ENCODE data around the gene MAOB. TPM values are rescaled to one million over a fixed set of nuclear protein-coding genes. Genes with fewer than 3 reads are reported as not detected.

MAOB gene
- total and polyA plus RNA-seq, 9 of the 15 experiments (the other 6 are each of a cell fraction or from before 2014, with no cell fraction given): 0.05 to 0.09 TPM; not detected in 7

- in situ Hi-C loops (cut with MboI): no loop called here
- WGBS (ENCODE audit: insufficient coverage, low coverage, missing lambda C conversion rate): 0% methylated on average over 2 of the region's 2 CpGs
- Histone ChIP-seq H3K36me3 (ENCODE audit: control insufficient read depth, insufficient read depth, low read length) (no peaks in the 10 kb centered on the region), H3K27ac (ENCODE audit: extremely low read depth, low read depth, low read length) (no peak overlapping the region), H2AFZ (ENCODE audit: low read depth, low read length) (no peak overlapping the region), H4K20me1 (replicated peaks; ENCODE audit: control insufficient read depth, insufficient read depth, low read length) (no peaks in the 10 kb centered on the region), H3K4me2 (ENCODE audit: insufficient read depth, low read length) (no peak overlapping the region), H3K4me3 (no peak overlapping the region), H3K9me1 (ENCODE audit: control insufficient read depth, insufficient read depth, low read length) (no peaks in the 10 kb centered on the region), H3K9ac (ENCODE audit: insufficient read depth in 1 of 2, low read depth in 2 of 2, low read length in 2 of 2) (no peak overlapping the region), H3K27me3 (ENCODE audit: control insufficient read depth in 2 of 2, insufficient read depth in 2 of 2, low read length in 2 of 2) (no peaks in the 10 kb centered on the region), H3K4me1 (replicated peaks in 1 of 2; ENCODE audit: control insufficient read depth in 2 of 2, insufficient read depth in 2 of 2, low read length in 2 of 2) (no peaks in the 10 kb centered on the region), H3K79me2 (ENCODE audit: control insufficient read depth, insufficient read depth, low read length) (no peaks in the 10 kb centered on the region), H3K9me3 (replicated peaks; ENCODE audit: control insufficient read depth, insufficient read depth, low read depth, low read length) (no peaks in the 10 kb centered on the region)
- FAIRE-seq (no peak), DNase-seq (ENCODE audit: extremely low read depth in 1 of 4, low spot score in 3 of 4) (no peak), ATAC-seq (no peak)
- intact Hi-C loops (cut with micrococcal nuclease): no loop called here
- ChIA-PET CTCF (ENCODE audit: low intra/inter-chr PET ratio) (no interaction called here), POLR2A (no interaction called here)
- TF ChIP-seq LARP7 (IDR thresholded peaks at IDR 0.05) (no peak), ZNF584 (CRISPR knock-in tag; IDR thresholded peaks at IDR 0.05; ENCODE audit: low read depth) (no peak), ZNF445 (CRISPR knock-in tag; IDR thresholded peaks at IDR 0.05; ENCODE audit: low read depth) (no peak), MAFF (IDR thresholded peaks at IDR 0.05; ENCODE audit: low read length) (no peak)
- no TSS peak for BruUV-seq (replicated peaks)
Measured at GRCh38 chrX:43813319-43813718, 68.9 kb downstream of the MAOB start.

- H3K36me3 ChIP-seq (ENCODE audit: control insufficient read depth, insufficient read depth, low read length): no peaks in the 10 kb centered on the region
- H2AFZ ChIP-seq (ENCODE audit: low read depth, low read length): no peak overlapping the region
- H3K4me1 ChIP-seq (replicated peaks in 1 of 2; ENCODE audit: control insufficient read depth in 2 of 2, insufficient read depth in 2 of 2, low read length in 2 of 2): no peaks in the 10 kb centered on the region
- no peaks in the 10 kb centered on the region for H3K79me2 ChIP-seq (ENCODE audit: control insufficient read depth, insufficient read depth, low read length)
- no peak overlapping the region for H3K4me2 ChIP-seq (ENCODE audit: insufficient read depth, low read length)
- H3K4me3 ChIP-seq: no peak overlapping the region
- no peaks in the 10 kb centered on the region for H4K20me1 ChIP-seq (replicated peaks; ENCODE audit: control insufficient read depth, insufficient read depth, low read length)
- FAIRE-seq (no peak), ATAC-seq (no peak), DNase-seq (ENCODE audit: extremely low read depth in 1 of 4, low spot score in 3 of 4) (no peak)
- intact Hi-C loops (cut with micrococcal nuclease): no loop called here
- H3K9me1 ChIP-seq (ENCODE audit: control insufficient read depth, insufficient read depth, low read length): no peaks in the 10 kb centered on the region
- H3K9ac ChIP-seq (ENCODE audit: insufficient read depth in 1 of 2, low read depth in 2 of 2, low read length in 2 of 2): no peak overlapping the region
- H3K27me3 ChIP-seq (ENCODE audit: control insufficient read depth in 2 of 2, insufficient read depth in 2 of 2, low read length in 2 of 2): no peaks in the 10 kb centered on the region
- no TSS peak for BruUV-seq (replicated peaks)
- ChIA-PET CTCF (ENCODE audit: low intra/inter-chr PET ratio) (no interaction called here), POLR2A (interaction anchor here (0.6 kb wide), 1 partner anchor 14 kb away, joined by 4 read pairs; no protein-coding TSS in a partner anchor)
- in situ Hi-C loops (cut with MboI): no loop called here
- no peaks in the 10 kb centered on the region for H3K9me3 ChIP-seq (replicated peaks; ENCODE audit: control insufficient read depth, insufficient read depth, low read depth, low read length)
- no peak overlapping the region for H3K27ac ChIP-seq (ENCODE audit: extremely low read depth, low read depth, low read length)
- TF ChIP-seq GTF2F1 (IDR thresholded peaks at IDR 0.05; ENCODE audit: low read depth, low read length): no peak
- TF ChIP-seq ZBTB43 (CRISPR knock-in tag; IDR thresholded peaks at IDR 0.05): no peak
- TF ChIP-seq FOXA1 (IDR thresholded peaks at IDR 0.05; ENCODE audit: borderline replicate concordance): no peak
- no peak for TF ChIP-seq ARHGAP35 (IDR thresholded peaks at IDR 0.05; ENCODE audit: partially characterized antibody)
- TF ChIP-seq ATF3 (IDR thresholded peaks at IDR 0.05): no peak
- TF ChIP-seq ATF3 (CRISPR knock-in tag; conservative IDR thresholded peaks at IDR 0.05): no peak
- no peak for TF ChIP-seq FOXJ2 (tag; IDR thresholded peaks at IDR 0.05)
- no peak for TF ChIP-seq CAMTA2 (CRISPR knock-in tag; conservative IDR thresholded peaks at IDR 0.05)
- TF ChIP-seq MEF2A (IDR thresholded peaks at IDR 0.05; ENCODE audit: control insufficient read depth, low read depth, low read length): no peak
- TF ChIP-seq CBX8 (IDR thresholded peaks at IDR 0.05; ENCODE audit: borderline replicate concordance, extremely low read depth, low read depth, low read length, poor library complexity, severe bottlenecking): no peak
- TF ChIP-seq L3MBTL2 (IDR thresholded peaks at IDR 0.05): no peak
Measured at GRCh38 chrX:43809463-43809862, 72.8 kb downstream of the MAOB start.

Data from K562 (cell line).